Activated CD8-positive, alpha-beta memory T cell treated with anti-CD3 and anti-CD28 coated beads for 48 hours (primary cell): Measurements from ENCODE around the gene KAZN.

ENCODE experiments used
- DNase-seq, 3 experiments: peaks; one replicate each; pipeline ENCODE4 v3.0.0-alpha.2; 2020; ENCODE audit warnings: low read depth in 2 of 3, low spot score in 2 of 3

The KAZN gene

GRCh38 chr1:14739082-14739832, 140.8 kb downstream of the KAZN start:
- no peak for DNase-seq

- DNase-seq: no peak
These were observed 141.5 kb downstream of the KAZN start for GRCh38 chr1:14740016-14740415.

DNA sequence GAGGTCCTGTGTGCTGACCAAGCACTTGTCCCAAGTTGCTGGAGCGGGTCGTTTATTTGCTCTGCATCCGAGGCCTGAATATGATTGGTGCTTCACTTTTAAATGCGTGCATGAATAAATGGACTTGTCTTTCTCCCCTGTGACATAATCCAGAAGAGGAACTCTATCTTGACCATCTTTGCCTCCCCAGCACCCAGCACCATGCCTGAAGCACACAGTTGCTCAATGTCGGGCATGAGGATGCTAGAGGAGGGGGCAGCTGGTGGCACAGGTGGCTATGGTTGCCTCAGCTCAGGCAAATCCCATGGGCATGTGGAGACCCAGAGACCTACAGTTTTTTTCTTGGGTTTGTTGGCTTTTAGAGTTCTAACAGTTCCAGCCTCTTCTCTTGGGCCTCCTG, 142.6 kb downstream of the KAZN start:
- no peak for DNase-seq

- DNase-seq: no peak
These were observed 143.0 kb downstream of the KAZN start for GRCh38 chr1:14741532-14741931.

DNA sequence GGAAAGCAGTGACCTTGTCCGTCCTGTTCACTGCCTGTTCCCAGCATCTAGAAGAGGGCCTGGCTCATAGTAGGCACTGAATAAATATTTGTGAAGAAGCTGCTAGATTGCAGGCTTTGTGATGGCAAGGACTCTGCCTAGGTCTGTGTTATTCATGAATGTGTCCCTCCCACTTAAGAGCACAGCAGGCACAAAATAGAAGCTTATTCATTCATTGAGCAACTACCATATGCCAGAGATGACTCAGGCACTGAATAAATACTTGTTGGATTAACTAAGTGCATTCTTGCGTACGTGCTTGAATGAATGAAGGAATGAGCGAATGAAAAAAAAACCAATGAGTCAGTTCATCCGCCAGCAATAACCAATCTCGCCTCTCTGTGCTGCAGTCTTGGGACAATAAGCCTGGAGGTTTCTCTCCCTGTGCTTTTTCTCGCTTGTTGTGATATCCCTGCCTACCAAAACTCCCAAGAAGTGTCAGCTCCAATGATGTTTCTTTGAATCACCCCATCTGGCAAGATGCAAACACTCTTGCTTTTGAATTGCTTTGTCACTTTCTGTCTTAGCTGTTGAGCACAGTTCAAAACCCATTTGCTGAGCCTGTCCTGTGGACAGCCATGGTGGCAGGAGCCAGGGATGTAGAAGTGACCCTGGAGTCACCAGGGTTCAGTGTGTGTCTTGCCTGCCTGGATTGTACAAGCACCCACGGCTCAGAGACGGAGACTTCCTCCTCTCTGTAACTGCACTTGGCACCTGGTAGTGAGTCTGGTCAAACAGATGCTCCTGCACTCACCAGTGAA, 143.9 kb downstream of the KAZN start:
- no peak for DNase-seq

DNA sequence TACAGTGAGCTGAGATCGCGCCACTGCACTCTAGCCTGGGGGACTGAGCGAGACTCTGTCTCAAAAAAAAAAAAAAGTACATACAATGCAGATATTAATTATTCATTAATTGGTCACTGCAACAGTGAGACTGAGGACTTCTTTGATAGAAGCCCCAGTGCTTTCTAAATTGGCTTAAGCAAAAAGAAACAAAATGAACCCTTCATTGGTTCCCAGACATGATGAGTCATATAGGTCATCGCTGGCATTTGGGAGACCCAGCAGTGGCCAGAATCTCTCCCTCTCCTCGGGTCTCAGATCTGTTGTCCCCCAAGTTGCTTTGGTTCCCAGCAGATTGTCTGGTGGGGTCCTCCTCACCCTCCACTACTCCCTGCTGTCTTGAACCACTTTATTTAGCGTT, 144.9 kb downstream of the KAZN start:
- DNase-seq: no peak

DNA sequence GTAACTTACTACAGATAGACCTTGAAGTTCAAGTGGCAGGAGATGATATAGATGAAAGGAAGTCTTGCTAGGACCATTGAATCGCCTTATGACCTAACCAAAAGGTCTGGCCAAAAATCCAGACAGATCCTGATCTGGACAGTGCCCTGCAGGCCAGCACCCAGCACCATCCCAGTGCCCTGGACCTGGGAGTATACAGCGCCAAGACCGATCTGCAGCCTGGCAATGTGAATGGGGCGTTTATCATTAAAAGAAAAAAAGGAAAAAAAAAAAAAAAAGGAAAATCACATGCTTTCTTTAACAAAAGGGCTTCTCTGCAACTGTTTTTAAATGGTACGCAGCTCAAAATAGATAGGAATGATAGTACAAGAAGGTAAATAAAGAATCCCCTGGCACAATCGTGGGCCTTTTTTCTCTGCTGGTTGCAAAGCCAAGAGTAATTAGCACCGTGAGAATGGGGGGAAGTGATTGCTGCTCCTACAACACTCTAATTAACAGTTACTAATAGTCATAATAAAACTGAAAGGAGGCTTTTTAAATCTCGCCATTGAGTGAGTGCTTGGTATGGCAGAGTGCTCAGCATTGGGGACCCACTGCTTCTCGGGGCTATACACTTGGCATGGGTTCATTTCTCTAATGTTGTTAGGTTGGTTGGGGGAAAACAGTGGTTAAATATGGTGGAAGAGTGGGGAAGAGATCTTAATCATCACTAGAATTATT, 146.7 kb downstream of the KAZN start:
- DNase-seq: no peak

GRCh38 chr1:14745789-14746188, 147.3 kb downstream of the KAZN start:
- no peak for DNase-seq

GRCh38 chr1:14746393-14746792, 147.9 kb downstream of the KAZN start:
- no peak for DNase-seq

DNA sequence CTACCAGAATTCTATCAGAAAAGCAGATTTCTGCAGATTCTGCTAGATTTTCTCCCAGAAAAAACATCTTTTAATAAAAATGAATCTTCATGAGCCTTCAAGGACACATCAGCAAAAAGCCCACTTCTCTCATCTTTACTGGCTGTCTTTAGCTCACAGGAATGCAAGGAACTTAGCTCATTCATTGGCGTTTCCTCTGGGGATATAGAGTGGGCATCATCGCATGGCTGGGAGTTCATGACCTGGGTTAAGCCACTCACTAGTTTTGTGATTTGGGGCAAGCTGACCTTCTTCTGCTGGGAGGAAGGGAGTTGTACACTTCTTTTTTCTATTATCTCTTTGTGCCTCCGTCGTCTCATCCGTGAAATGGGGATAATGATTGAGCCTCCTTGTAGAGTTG, 149.7 kb downstream of the KAZN start:
- no peak for DNase-seq

- no peak for DNase-seq
These were observed 150.5 kb downstream of the KAZN start for GRCh38 chr1:14748977-14749376.

DNA sequence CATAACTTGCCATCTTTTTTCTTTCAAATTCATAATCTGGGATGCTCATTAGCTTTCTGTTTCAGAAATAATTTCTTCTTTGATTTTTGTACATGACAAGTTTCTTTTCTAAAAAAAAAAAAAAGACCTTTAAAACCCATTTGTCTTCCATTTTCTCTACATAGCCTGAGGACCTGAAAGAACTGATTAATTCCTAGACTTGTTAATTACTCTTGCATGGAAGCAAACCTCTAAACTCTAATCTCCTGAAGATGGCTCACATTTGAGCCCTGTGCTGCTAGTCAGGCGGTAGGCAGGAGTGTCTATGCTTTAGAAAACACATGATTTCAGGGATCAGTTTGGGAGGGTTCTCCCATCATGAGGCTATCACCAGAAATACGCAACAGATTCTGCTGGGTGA, 152.0 kb downstream of the KAZN start:
- DNase-seq: no peak

DNA sequence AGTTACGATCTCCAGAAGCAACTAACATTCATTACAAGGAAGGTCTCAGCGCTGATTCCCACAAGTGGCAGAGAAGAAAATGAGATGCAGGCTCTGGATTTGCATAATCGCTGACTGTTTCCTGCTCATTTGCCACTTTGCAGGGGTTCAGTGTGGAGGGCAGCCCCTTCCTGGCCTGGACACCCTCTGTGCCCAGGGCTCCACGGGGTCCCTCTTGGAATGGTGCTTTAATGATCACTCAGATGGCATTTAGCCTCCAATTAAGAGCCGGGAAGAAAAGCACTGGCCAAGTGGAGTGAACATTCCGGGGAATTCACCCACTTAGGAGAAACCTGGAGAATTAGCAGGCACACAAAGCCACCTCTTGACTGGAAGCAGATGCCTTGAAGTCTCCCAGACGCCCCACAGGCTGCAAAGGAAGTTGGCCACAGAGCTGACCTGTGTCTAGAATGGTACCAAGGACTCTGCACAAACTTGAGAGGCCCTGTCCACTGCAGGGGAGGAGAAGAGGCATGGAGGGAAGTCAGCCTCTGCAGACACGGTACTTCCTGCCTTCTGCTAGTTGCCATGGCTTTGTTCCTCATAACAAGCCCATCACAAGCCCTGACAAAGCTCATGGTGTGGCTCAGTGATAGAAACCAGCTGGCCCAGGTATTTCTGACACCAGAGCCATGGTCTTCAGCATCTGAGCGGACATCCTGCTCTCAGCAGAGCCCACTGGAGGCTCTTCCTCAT, 157.2 kb downstream of the KAZN start:
- DNase-seq: no peak

DNA sequence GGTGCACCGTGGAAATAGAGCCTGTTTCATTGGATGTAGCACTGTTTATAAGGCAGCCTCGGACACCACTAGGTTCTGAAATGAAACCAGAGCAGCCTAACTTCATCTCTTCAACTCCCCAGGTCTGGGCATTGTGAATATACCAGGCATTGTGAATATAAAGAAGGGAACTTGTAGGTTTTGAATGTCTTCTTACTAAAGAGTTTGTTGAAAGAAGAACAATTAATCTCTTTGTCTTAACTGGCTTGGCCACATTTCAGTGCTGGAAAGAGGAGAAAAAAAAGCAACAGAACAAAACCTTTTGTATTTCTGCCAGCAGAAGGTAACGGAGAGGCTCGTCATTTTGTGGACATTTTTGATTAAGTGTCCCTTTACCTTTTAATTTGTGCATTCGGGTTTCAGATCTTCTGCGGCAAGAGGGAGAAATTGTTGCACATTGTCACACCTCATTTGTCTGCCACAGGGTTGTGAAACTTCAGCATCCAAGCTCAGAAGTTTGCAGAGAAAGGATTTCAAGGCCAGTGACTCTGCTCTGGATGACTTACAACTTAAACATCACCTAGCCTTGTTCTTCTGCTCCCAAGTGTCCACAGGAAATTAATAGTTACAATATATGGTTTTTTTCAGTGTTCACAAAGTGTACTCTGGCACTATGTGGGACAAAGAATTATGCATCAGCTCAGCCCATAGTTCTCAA, 158.3 kb downstream of the KAZN start:
- DNase-seq: no peak

GRCh38 chr1:14757286-14757625, 158.8 kb downstream of the KAZN start:
- no peak for DNase-seq

GRCh38 chr1:14759042-14759818, 160.7 kb downstream of the KAZN start:
- no peak for DNase-seq

DNA sequence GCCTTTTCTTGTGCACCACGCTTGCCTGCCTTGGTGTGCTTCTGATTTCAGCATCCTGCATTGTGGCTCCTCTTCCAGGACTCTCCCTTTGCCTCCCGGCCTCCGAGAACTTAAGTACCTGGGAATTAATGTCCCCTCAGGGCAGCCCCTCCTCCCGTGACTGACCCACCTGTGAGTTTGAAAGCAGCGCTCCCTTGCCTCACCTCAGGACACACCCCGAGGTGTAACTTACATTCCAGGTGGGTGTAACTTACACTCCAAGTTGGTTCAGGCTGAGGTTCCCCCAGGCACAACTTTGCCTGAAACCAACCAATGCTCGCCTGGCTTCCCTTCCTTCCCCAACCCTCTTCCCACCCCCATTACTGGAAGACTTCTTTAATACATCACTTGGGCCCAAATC, 161.4 kb downstream of the KAZN start:
- DNase-seq: no peak

GRCh38 chr1:14760780-14761179, 162.3 kb downstream of the KAZN start:
- DNase-seq: no peak

- no peak for DNase-seq
These were observed 163.0 kb downstream of the KAZN start for GRCh38 chr1:14761291-14762153.
